RCC 7860 (cell line): ENCODE results near the gene AGMO.

Experiments
- DNase-seq: peaks from one replicate; pipeline ENCODE4 v3.0.0-alpha.2; 2015; ENCODE audit warnings: low spot score
- FAIRE-seq: peaks from 2 replicates; lab custom pipeline; 2012; peaks lifted over from hg19 to GRCh38; lab: Jason Lieb, UNC

The AGMO gene

DNA sequence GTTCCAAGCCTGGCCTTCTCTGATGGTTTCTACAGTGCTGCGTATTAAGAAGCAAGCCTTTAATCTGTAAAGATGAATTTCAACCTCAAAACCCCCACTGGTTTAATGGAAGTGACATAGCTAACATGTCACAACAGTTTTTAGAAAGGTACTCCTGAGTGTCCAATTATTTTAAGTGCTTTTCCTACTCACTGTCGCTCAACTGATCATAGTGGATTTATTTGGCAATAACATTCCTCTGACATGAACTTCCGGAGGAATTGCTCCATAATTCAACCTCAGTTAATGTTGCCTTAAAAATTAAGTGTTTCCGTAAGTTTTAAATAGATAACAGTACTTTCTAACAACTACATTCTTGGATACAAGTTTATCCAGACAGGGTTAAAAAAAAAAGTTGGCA, 57.5 kb downstream of the AGMO start:
- no peak for FAIRE-seq
- DNase-seq: no peak

GRCh38 chr7:15503603-15504290, 58.1 kb downstream of the AGMO start:
- FAIRE-seq (no peak), DNase-seq (no peak)

GRCh38 chr7:15498465-15498864, 63.4 kb downstream of the AGMO start:
- DNase-seq: no peak
- FAIRE-seq: no peak

DNA sequence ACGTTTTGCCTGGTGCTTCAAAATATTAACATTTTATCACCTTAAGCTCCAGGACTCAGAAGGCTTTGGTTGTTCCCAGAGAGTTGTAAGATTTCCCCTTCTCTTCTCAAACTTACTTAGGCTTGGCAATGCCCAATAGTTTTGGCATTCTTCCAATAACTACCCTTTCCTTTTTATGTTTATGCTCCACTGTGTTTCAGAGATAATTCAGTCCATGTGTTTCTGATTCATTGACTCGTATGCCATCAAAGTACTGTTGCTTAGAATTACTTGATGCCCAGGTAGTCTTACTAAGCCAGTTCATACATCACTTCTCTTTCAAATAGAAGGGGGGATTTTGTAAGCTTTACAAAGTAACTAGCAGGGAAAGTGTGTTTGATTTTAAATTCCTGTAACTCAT, 66.6 kb downstream of the AGMO start:
- DNase-seq: no peak
- no peak for FAIRE-seq

- no peak for FAIRE-seq
- DNase-seq: no peak
Measured at GRCh38 chr7:15494711-15495110, 67.1 kb downstream of the AGMO start.

DNA sequence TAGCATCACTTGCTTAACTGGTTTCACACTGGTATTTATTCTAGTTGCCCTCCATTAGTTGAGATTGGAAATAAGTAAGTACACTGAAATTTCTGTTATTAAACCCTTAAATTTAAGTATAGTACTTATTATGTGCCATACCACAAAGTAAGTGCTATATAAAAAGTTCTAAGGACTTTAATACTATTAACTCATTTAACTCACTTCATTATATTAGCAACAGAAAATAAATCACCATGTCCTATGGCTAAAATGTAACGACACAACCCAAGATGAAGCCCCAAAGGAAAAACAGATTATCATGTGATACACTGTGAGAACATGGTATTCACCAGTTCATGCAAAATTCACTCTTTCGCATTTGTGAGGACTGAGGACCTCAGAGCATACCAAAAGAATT, 70.5 kb downstream of the AGMO start:
- no peak for DNase-seq
- no peak for FAIRE-seq

DNA sequence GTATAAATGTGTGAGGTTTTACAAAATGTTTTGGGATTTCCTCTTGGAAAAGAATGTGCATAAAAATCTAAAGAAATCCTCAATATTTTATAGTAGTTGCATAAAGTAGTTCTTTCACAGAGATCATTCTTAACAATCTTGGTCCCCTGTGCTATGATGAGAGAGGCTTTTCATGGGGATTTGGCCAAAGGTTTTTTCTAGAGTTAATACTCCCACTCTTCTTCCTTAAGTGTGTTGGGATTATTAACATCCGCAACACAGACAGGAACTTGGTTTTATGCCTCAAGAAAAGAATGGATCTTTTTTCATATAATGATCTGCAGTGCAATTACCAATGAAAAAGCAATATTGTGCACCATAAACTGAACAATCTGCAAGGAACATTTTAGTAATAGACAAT, 71.5 kb downstream of the AGMO start:
- no peak for FAIRE-seq
- DNase-seq: no peak

- FAIRE-seq (peak; percentile 16), DNase-seq (no peak)
Measured at GRCh38 chr7:15489861-15490260, 72.0 kb downstream of the AGMO start.

- no peak for FAIRE-seq
- DNase-seq: no peak
Measured at GRCh38 chr7:15489383-15489782, 72.4 kb downstream of the AGMO start.

DNA sequence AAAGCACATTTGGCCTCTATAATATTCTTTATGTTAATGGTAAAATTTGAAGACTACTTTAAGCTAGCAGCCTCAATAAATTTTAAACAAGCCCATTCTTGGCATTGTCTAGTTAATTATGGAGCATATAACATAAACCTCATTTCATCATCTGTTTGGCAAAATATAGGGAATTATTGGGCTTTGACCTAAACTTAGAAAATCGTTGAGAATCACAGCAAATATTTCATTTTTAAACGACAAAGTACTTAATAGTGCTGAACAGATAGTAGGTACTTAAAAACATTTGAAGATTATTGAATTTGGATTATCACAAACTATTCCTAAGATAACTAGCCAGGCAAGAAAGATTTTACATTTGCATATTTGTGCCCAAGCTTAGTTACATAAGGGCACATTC, 73.4 kb downstream of the AGMO start:
- no peak for FAIRE-seq

GRCh38 chr7:15487896-15488295, 73.9 kb downstream of the AGMO start:
- no peak for DNase-seq
- FAIRE-seq: no peak

More for the DNA sequence above, 73.4 kb downstream of the AGMO start:
- DNase-seq: no peak

DNA sequence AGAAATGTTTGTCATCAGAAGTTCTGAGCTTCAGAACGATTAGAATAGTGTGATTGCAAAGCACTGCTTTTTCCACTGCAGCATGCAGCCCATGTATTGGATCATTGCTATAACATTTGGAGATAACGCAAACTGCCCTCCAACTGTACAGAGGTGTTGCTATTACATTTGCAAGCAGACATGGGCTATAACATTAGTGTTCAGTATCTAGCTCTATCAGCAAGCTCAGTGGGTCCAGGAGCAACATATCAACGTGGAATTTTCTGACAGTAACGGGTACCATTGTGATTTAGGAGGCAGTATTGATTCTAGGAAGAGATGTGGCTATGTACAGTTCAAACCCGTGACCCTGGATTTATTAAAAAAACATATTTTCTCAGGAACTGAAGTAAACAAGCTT, 75.8 kb downstream of the AGMO start:
- DNase-seq: no peak
- no peak for FAIRE-seq

GRCh38 chr7:15485431-15485830, 76.4 kb downstream of the AGMO start:
- DNase-seq (no peak), FAIRE-seq (no peak)

- DNase-seq (no peak), FAIRE-seq (no peak)
Measured at GRCh38 chr7:15481132-15481531, 80.7 kb downstream of the AGMO start.

DNA sequence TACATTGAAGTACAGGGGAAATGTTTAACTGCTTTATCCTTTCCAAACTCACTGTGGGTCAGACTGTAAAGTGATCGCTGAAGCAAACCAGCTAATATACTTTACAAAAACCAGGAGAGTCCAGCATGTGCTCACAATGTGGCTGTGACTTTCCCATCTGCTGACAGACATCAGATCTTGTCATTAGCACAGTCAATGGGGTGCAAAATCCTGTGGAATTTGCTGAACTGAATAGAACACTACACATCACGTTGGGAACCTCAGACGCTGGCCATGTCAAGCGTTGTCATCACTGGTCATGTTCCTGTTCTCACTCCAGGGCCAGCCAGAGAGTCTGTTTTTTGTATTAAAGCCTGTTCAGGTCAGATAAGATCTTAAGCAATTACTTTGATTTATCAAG, 83.4 kb downstream of the AGMO start:
- no peak for FAIRE-seq

DNA sequence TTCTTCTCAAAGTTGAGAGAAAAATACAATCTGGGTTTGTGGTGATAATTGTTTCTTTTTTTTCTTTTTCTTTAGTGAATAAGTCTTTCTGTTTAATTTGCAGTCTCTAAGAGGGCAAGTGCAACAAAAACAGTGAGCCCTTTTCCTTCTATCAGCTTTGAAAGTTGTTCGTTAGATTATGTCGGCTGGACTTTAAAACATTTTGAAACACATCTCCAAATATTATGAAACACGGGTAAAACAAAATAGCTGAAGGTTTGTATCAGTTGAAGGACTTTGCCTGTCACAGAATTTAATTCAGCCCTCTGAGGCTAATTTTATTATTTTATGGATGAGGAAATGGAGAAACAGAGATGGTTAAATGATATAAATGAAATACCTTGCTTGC, 85.3 kb downstream of the AGMO start:
- DNase-seq (no peak), FAIRE-seq (no peak)

More for the DNA sequence above, 83.4 kb downstream of the AGMO start:
- DNase-seq: no peak

DNA sequence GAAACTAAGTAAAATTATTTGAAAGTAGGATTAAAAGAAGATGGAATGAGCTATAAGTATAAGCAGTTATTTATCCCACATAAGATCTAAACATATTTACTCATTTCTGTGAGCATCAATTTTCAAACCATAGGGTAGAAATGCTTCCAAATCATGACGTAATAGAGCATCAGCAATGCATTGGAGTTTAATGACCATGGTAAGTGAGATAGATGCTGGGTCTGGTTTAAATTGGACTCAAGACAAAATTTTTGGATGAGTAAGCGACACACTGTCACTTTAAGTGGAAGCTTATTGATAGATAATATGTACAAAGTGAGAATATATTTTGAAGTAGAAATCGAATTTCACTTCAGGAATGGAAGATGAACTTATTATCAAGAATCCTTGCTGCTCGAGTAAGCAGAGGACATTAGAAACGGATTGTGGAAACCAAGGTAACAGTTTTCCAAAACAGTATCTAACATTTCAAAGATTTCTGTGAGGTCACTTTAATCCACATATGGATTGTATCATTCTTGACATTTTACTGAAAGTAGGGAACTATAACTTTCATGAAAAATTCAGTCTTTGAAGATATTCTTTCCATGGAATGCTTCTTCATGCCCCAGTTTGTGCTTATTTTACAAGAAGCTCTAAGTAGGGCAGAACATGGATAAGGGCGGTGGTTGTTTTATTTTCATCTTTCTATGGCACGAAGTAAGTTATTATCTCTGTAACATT, 85.8 kb downstream of the AGMO start:
- no peak for FAIRE-seq
- DNase-seq: no peak

DNA sequence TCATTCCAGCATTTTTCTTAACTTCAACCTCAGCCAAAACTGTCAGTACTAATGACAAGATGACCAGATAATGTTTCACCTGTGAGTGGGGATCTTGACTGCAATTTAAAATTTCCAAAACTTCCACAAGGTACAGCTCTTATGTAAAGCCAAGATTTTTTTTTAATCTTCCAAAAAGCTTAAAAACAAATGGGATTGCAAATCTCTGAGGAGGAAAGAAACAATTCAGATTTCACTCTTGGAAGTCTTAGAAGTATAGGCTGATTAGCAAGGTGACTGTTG, 90.2 kb downstream of the AGMO start:
- DNase-seq: no peak
- no peak for FAIRE-seq

- FAIRE-seq (no peak), DNase-seq (no peak)
Measured at GRCh38 chr7:15470825-15471668, 90.8 kb downstream of the AGMO start.

DNA sequence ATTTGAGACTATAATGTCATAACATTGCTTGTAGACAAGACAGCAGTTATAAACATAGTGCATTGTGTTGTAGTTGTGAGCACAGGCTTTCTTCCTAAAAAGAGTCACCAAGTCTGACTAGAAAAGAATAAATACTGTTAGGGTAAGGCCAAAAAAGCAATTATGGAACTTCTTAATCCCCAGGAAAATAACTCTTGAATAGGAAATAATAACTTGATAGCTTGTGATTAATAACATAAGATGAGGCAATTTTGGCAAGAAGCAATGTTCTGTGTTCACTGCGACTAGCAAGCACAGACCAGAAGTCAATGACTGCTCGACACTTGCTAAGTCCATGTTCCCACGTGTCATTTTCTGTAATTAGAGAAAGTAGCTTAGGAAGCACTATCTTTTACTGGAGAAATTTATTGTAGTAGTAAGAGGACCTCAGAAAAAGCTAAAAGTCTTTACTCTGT, 97.1 kb downstream of the AGMO start:
- FAIRE-seq: no peak
- no peak for DNase-seq

- FAIRE-seq: no peak
Measured at GRCh38 chr7:15463801-15464666, 97.8 kb downstream of the AGMO start.

More at GRCh38 chr7:15463801-15464666, 97.8 kb downstream of the AGMO start:
- DNase-seq: no peak
